GM12878 (cell line): ENCODE results near the gene MGAT5. TPM values are rescaled to one million over a fixed set of nuclear protein-coding genes. Genes with fewer than 3 reads are reported as not detected.

Experiments used
- ASH2L ChIP-seq: fragments of 300-600, 200-600 bp; sonication (generic); IDR thresholded peaks from 2 replicates; pipeline ENCODE4 v1.6.1; 2017; ENCODE audit warnings: low read depth, mild to moderate bottlenecking, borderline replicate concordance
- ATF7 ChIP-seq: fragments of 450-650 bp; IDR thresholded peaks from 2 replicates; pipeline ENCODE4 v1.6.1; 2016; ENCODE audit warnings: low read depth, mild to moderate bottlenecking
- BMI1 ChIP-seq: fragments of 450-650 bp; IDR thresholded peaks from 2 replicates; pipeline ENCODE4 v1.6.1; 2016; ENCODE audit warnings: mild to moderate bottlenecking, moderate library complexity, borderline replicate concordance
- CEBPZ ChIP-seq: fragments of 150-350 bp; IDR thresholded peaks from 2 replicates; pipeline ENCODE4 v1.6.1; 2016; ENCODE audit warnings: low read depth, low read length
- FOS ChIP-seq: IDR thresholded peaks from 3 replicates; pipeline ENCODE4 v1.6.1; 2011; ENCODE audit warnings: borderline replicate concordance; ENCODE audit not compliant: insufficient read length; ENCODE audit errors: extremely low read depth
- IRF5 ChIP-seq: fragments of 450-650 bp; IDR thresholded peaks from 2 replicates; pipeline ENCODE4 v1.6.1; 2017; ENCODE audit warnings: borderline replicate concordance
- KLF5 ChIP-seq: fragments of 450-650 bp; IDR thresholded peaks from 2 replicates; pipeline ENCODE4 v1.6.1; 2014; ENCODE audit warnings: mild to moderate bottlenecking; ENCODE audit not compliant: partially characterized antibody
- MEF2A ChIP-seq: IDR thresholded peaks from 2 replicates; pipeline ENCODE4 v1.6.1; 2011; ENCODE audit warnings: low read depth, mild to moderate bottlenecking, low read length, moderate library complexity; ENCODE audit not compliant: insufficient read depth
- PKNOX1 ChIP-seq: fragments of 450-650 bp; IDR thresholded peaks from 2 replicates; pipeline ENCODE4 v1.6.1; 2016; ENCODE audit warnings: mild to moderate bottlenecking
- SMARCA5 ChIP-seq: fragments of 450-650 bp; IDR thresholded peaks from 2 replicates; pipeline ENCODE4 v1.6.1; 2017; ENCODE audit warnings: mild to moderate bottlenecking
- SP1 ChIP-seq: IDR thresholded peaks from one replicate; pipeline ENCODE4 v1.6.1; 2011; ENCODE audit warnings: low read depth, low read length
- SREBF2 ChIP-seq: IDR thresholded peaks from 2 replicates; pipeline ENCODE4 v1.6.1; 2012; ENCODE audit warnings: mild to moderate bottlenecking, low read length
- STAT1 ChIP-seq: fragments of 450-650 bp; conservative IDR thresholded peaks from 2 replicates; pipeline ENCODE4 v1.6.1; 2014; ENCODE audit warnings: antibody characterized with exemption, mild to moderate bottlenecking
- TARDBP ChIP-seq: IDR thresholded peaks from 2 replicates; pipeline ENCODE4 v1.6.1; 2016; ENCODE audit warnings: borderline replicate concordance
- TCF12 ChIP-seq: IDR thresholded peaks from 2 replicates; pipeline ENCODE4 v1.6.1; 2011; ENCODE audit warnings: low read depth, mild to moderate bottlenecking, low read length
- TCF3 ChIP-seq: IDR thresholded peaks from 2 replicates; pipeline ENCODE4 v1.6.1; 2012; ENCODE audit warnings: low read depth, mild to moderate bottlenecking, low read length, borderline replicate concordance; ENCODE audit not compliant: insufficient read depth
- TCF7 ChIP-seq: IDR thresholded peaks from 2 replicates; pipeline ENCODE4 v1.6.1; 2014; ENCODE audit warnings: antibody characterized with exemption, borderline replicate concordance
- polyA plus RNA-seq, 11 experiments: library from polyadenylated mRNA; depleted of rRNA in 4 of 11; unstranded in 6 of 11; stranded (reverse) in 5 of 11; fragments of >200 nt; fragmentation: Nextera tagmentation in 4 of 11; fragmentation: Illumina TruSeq in 1 of 11; extraction: Ambion mirVana in 4 of 11; extraction: Trizol in 1 of 11; gene quantifications; 1 replicate in 1 of 11; 2 replicates in 10 of 11; pipeline versions ENCODE4 v1.2.1 to v1.2.3, GENCODE V29; 2011 to 2016; ENCODE audit warnings: inconsistent platforms in 2 of 11, missing spikeins in 2 of 11, low read depth in 1 of 11
- total RNA-seq, 4 experiments: library from RNA; depleted of rRNA in 3 of 4; stranded (reverse); fragments of >200 nt in 3 of 4; fragmentation: Illumina TruSeq in 1 of 4; extraction: Trizol in 1 of 4; gene quantifications; 2 replicates each; pipeline versions ENCODE4 v1.2.1 to v1.2.3, GENCODE V29; 2013 to 2021
- TF ChIP-seq, protein P1 (sequence below): fragments of 450-650 bp; IDR thresholded peaks from 2 replicates; pipeline ENCODE4 v1.6.1; 2016; ENCODE audit warnings: mild to moderate bottlenecking

Gene MGAT5
- total and polyA plus RNA-seq, 10 of the 15 experiments (the other 5 are each of a cell fraction or from before 2014, with no cell fraction given): 4.9 to 104 (median 36.2) TPM

DNA sequence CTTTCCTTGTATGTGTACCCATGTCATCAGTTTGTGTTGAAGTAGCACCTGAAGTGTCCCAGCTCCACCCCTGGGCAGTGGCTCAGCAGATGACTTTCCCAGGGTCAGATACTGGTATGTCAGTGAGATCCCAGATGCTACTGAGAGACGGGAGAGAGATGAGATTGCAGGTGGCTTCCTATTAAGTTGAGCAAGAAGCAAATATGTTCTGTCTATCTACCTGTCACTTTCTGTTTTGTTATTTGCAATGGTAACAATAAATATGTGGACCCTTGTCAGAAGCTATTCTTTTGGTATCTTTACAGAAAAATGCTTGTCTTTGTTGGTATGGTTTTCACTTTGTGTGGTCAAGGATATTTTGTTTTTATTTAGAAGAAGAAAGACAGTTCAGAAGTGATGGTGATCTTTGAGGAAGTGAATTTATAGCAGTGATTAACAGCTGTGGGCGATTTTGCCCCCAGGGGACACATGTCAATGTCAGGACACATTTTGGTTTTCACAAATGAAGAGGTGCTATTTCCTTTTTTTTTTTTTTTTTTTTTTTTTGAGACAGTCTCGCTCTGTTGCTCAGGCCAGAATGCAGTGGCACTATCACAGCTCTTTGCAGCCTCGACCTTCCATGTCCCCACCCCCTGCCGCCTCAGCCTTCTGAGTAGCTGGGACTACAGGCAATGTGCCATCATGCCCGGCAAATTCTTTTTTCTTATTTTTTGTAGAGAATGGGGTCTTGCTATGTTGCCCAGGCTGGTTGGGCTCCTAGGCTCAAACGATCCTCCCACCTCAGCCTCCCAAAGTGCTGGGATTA, 21.4 kb downstream of the MGAT5 start (continued):
- TF ChIP-seq ATF7 (peak; percentile 85), KLF5 (no peak), TCF7 (peak; percentile 43; the same call in 1 of the 2 replicates), PKNOX1 (peak; percentile 95), FOS (no peak), ASH2L (no peak), CEBPZ (no peak), BMI1 (peak; percentile 86), STAT1 (no peak), SMARCA5 (0 out of 2 replicates have a peak, but pooled peaks have one; percentile 47), MEF2A (peak; percentile 92), TCF12 (peak; percentile 94), TARDBP (no peak), SREBF2 (no peak), TCF3 (peak; percentile 73; the same call in 1 of the 2 replicates), SP1 (no peak), IRF5 (no peak)
- TF ChIP-seq, protein P1, sequence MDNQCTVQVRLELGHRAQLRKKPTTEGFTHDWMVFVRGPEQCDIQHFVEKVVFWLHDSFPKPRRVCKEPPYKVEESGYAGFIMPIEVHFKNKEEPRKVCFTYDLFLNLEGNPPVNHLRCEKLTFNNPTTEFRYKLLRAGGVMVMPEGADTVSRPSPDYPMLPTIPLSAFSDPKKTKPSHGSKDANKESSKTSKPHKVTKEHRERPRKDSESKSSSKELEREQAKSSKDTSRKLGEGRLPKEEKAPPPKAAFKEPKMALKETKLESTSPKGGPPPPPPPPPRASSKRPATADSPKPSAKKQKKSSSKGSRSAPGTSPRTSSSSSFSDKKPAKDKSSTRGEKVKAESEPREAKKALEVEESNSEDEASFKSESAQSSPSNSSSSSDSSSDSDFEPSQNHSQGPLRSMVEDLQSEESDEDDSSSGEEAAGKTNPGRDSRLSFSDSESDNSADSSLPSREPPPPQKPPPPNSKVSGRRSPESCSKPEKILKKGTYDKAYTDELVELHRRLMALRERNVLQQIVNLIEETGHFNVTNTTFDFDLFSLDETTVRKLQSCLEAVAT: peak; percentile 90
